GM23338 (cell line): ENCODE results near the gene C2orf78. TPM values are rescaled to one million over a fixed set of nuclear protein-coding genes. Genes with fewer than 3 reads are reported as not detected.

Source experiments
- ATAC-seq: fragments of 200-7000 bp; cut with Tn5 transposase; 3 replicates; pipeline ENCODE4 v1.9.1; 2020
- DNase-seq: peaks from one replicate; pipeline ENCODE4 v3.0.0-alpha.2; 2015; ENCODE audit warnings: low spot score
- H2AFZ ChIP-seq: fragments of 200-600 bp; sonication (generic); 2 replicates; pipeline ENCODE4 v1.8.0; 2016; ENCODE audit warnings: antibody characterized with exemption, mild to moderate bottlenecking, moderate library complexity
- H3F3A ChIP-seq: fragments of 200-600 bp; sonication (generic); replicated peaks from 2 replicates; pipeline ENCODE4 v1.8.0; 2017; ENCODE audit warnings: antibody characterized with exemption, mixed run types, low read depth
- H3K27ac ChIP-seq: fragments of 200-600 bp; sonication (generic); 2 replicates; pipeline ENCODE4 v1.6.1; 2016; ENCODE audit warnings: low read depth
- H3K27me3 ChIP-seq: fragments of 200-600 bp; sonication (generic); 2 replicates; pipeline ENCODE4 v1.8.0; 2016; ENCODE audit warnings: mild to moderate bottlenecking, mixed run types, moderate library complexity; ENCODE audit not compliant: insufficient read depth
- H3K36me3 ChIP-seq: fragments of 200-600 bp; sonication (generic); 2 replicates; pipeline ENCODE4 v1.8.0; 2016; ENCODE audit warnings: mild to moderate bottlenecking; ENCODE audit not compliant: insufficient read depth
- H3K4me1 ChIP-seq: fragments of 200-600 bp; sonication (generic); 2 replicates; pipeline ENCODE4 v1.8.0; 2016; ENCODE audit warnings: mild to moderate bottlenecking, moderate library complexity; ENCODE audit not compliant: insufficient read depth
- H3K4me2 ChIP-seq: fragments of 200-600 bp; sonication (generic); 2 replicates; pipeline ENCODE4 v1.7.1; 2017; ENCODE audit warnings: mixed run types
- H3K4me3 ChIP-seq: fragments of 200-600 bp; sonication (generic); 2 replicates; pipeline ENCODE4 v1.6.1; 2016; ENCODE audit warnings: mixed run types
- H3K79me2 ChIP-seq: fragments of 200-600 bp; sonication (generic); replicated peaks from 2 replicates; pipeline ENCODE4 v1.8.0; 2017; ENCODE audit warnings: mild to moderate bottlenecking; ENCODE audit not compliant: insufficient read depth
- H3K9me2 ChIP-seq: fragments of 200-600 bp; sonication (generic); 2 replicates; pipeline ENCODE4 v1.8.0; 2017; ENCODE audit not compliant: insufficient read depth
- H4K20me1 ChIP-seq: fragments of 200-600 bp; sonication (generic); replicated peaks from 2 replicates; pipeline ENCODE4 v1.8.0; 2017; ENCODE audit warnings: mild to moderate bottlenecking; ENCODE audit not compliant: insufficient read depth
- H3K27ac Mint-ChIP-seq: 2 replicates; pipeline ENCODE4 v1.8.0; 2020; ENCODE audit warnings: inconsistent platforms, mild to moderate bottlenecking, moderate library complexity, mixed read lengths
- H3K27me3 Mint-ChIP-seq: 3 replicates; pipeline ENCODE4 v1.8.0; 2022; ENCODE audit warnings: low read depth, mild to moderate bottlenecking, moderate library complexity, mixed read lengths, inconsistent platforms; ENCODE audit not compliant: insufficient read depth, poor library complexity
- H3K36me3 Mint-ChIP-seq: 3 replicates; pipeline ENCODE4 v1.8.0; 2021; ENCODE audit warnings: low read depth, mild to moderate bottlenecking, inconsistent platforms, moderate library complexity, mixed read lengths
- H3K4me1 Mint-ChIP-seq: 3 replicates; pipeline ENCODE4 v1.8.0; 2020; ENCODE audit warnings: mild to moderate bottlenecking, inconsistent platforms, mixed read lengths
- H3K4me3 Mint-ChIP-seq: 3 replicates; pipeline ENCODE4 v1.8.0; 2021; ENCODE audit warnings: moderate library complexity, mild to moderate bottlenecking, inconsistent platforms, mixed read lengths
- H3K9me3 Mint-ChIP-seq: 3 replicates; pipeline ENCODE4 v1.8.0; 2020; ENCODE audit warnings: moderate library complexity, mild to moderate bottlenecking, inconsistent platforms, mixed read lengths
- CREB1 ChIP-seq: fragments of 250-450 bp; sonication (Bioruptor Pico); IDR thresholded peaks from 2 replicates; pipeline ENCODE4 v1.5.0; 2020; ENCODE audit warnings: low read depth, mild to moderate bottlenecking, moderate library complexity
- CTCF ChIP-seq, 2 experiments: fragments of 200-600 bp in 1 of 2; sonication (generic) in 1 of 2; conservative IDR thresholded peaks; 2 replicates each; pipeline versions ENCODE4 v1.5.1 to v1.6.1; 2016 to 2017; ENCODE audit warnings: antibody characterized with exemption in 2 of 2, low read depth in 2 of 2, mild to moderate bottlenecking in 2 of 2, moderate library complexity in 1 of 2
- ETS1 ChIP-seq: IDR thresholded peaks from 2 replicates; pipeline ENCODE4 v1.6.1; 2016; ENCODE audit warnings: antibody characterized with exemption
- EZH2 ChIP-seq: fragments of 200-600 bp; sonication (generic); IDR thresholded peaks from one replicate; pipeline ENCODE4 v1.8.0; 2017; ENCODE audit warnings: antibody characterized with exemption, mild to moderate bottlenecking, low read depth; ENCODE audit not compliant: unreplicated experiment
- EZH2phosphoT487 ChIP-seq: fragments of 200-600 bp; sonication (generic); IDR thresholded peaks from one replicate; pipeline ENCODE4 v1.8.1; 2018; ENCODE audit warnings: antibody characterized with exemption; ENCODE audit not compliant: unreplicated experiment
- JUNB ChIP-seq: IDR thresholded peaks from one replicate; pipeline ENCODE4 v1.6.1; 2016; ENCODE audit warnings: antibody characterized with exemption; ENCODE audit not compliant: unreplicated experiment
- NANOG ChIP-seq: IDR thresholded peaks from 2 replicates; pipeline ENCODE4 v1.6.1; 2016; ENCODE audit warnings: antibody characterized with exemption, borderline replicate concordance
- POLR2AphosphoS5 ChIP-seq: IDR thresholded peaks from 2 replicates; pipeline ENCODE4 v1.6.1; 2016; ENCODE audit warnings: antibody characterized with exemption, low read depth
- REST ChIP-seq: IDR thresholded peaks from one replicate; pipeline ENCODE4 v1.6.1; 2018; ENCODE audit warnings: antibody characterized with exemption; ENCODE audit not compliant: unreplicated experiment
- STAT1 ChIP-seq: IDR thresholded peaks from one replicate; pipeline ENCODE4 v1.6.1; 2016; ENCODE audit warnings: antibody characterized with exemption; ENCODE audit not compliant: unreplicated experiment
- ZNF114 ChIP-seq: fragments of 250-450 bp; sonication (Bioruptor Pico); IDR thresholded peaks from 2 replicates; pipeline ENCODE4 v1.5.0; 2020; ENCODE audit warnings: mild to moderate bottlenecking, moderate library complexity
- ZNF331 ChIP-seq: fragments of 250-450 bp; sonication (Bioruptor Pico); IDR thresholded peaks from 2 replicates; pipeline ENCODE4 v1.5.0; 2020; ENCODE audit warnings: low read depth, mild to moderate bottlenecking, moderate library complexity
- polyA plus RNA-seq: library from polyadenylated mRNA; unstranded; fragments of >200 nt; fragmentation: Nextera tagmentation; extraction: Ambion mirVana; gene quantifications from 2 replicates; pipeline ENCODE4 v1.2.1, GENCODE V29; 2016
- total RNA-seq: library from RNA; depleted of rRNA; stranded (reverse); fragments of >200 nt; shearing (Covaris generic); gene quantifications from 2 replicates; pipeline ENCODE4 v1.2.3, GENCODE V29; 2014

The C2orf78 gene
- total and polyA plus RNA-seq, 2 experiments from 2014 or later, result 0.14 to 0.18 TPM

GRCh38 chr2:73759904-73760303 lies 24.1 kb upstream of the C2orf78 start:
- peaks cover 16% of the 10 kb centered on the region for H3K36me3 ChIP-seq
- no peak overlapping the region for H3K4me2 ChIP-seq
- Mint-ChIP-seq H3K4me3 (no peak overlapping the region), H3K27ac (no peak overlapping the region), H3K9me3 (peaks cover 13% of the 10 kb centered on the region), H3K27me3 (no peaks in the 10 kb centered on the region), H3K4me1 (no peaks in the 10 kb centered on the region), H3K36me3 (peaks cover 40% of the 10 kb centered on the region)
- TF ChIP-seq EZH2, result no peak
- no peak for TF ChIP-seq ETS1
- TF ChIP-seq REST, result no peak
- TF ChIP-seq NANOG, result no peak
- no peak for TF ChIP-seq JUNB
- no peak for TF ChIP-seq EZH2phosphoT487
- no peak for TF ChIP-seq STAT1
- TF ChIP-seq CTCF (conservative IDR thresholded peaks at IDR 0.05; ENCODE audit: low read depth in 2 of 2), result no peak
- no peak for TF ChIP-seq CREB1
- DNase-seq, result no peak
- peaks cover 3% of the 10 kb centered on the region; the same call in 1 of the 2 replicates for H4K20me1 ChIP-seq
- H3F3A ChIP-seq, result no peaks in the 10 kb centered on the region
- H3K4me1 ChIP-seq, result no peaks in the 10 kb centered on the region
- H3K79me2 ChIP-seq, result no peaks in the 10 kb centered on the region
- no peaks in the 10 kb centered on the region for H3K9me2 ChIP-seq
- no peak overlapping the region for H3K4me3 ChIP-seq
- H2AFZ ChIP-seq, result no peak overlapping the region
- no peak overlapping the region for H3K27ac ChIP-seq
- no peaks in the 10 kb centered on the region for H3K27me3 ChIP-seq
- no peak for ATAC-seq

GRCh38 chr2:73762571-73762970 lies 21.4 kb upstream of the C2orf78 start:
- Mint-ChIP-seq H3K4me1 (no peaks in the 10 kb centered on the region), H3K36me3 (peaks cover 36% of the 10 kb centered on the region), H3K4me3 (no peak overlapping the region), H3K27ac (no peak overlapping the region), H3K27me3 (no peaks in the 10 kb centered on the region), H3K9me3 (no peaks in the 10 kb centered on the region)
- no peak for ATAC-seq
- H3K4me2 ChIP-seq, result no peak overlapping the region
- no peak overlapping the region for H3K4me3 ChIP-seq
- peaks cover 3% of the 10 kb centered on the region; the same call in 1 of the 2 replicates for H4K20me1 ChIP-seq
- H3K36me3 ChIP-seq, result peaks cover 12% of the 10 kb centered on the region
- no peak overlapping the region for H3K27ac ChIP-seq
- H2AFZ ChIP-seq, result no peak overlapping the region
- TF ChIP-seq POLR2AphosphoS5, result no peak
- TF ChIP-seq EZH2, result no peak
- no peak for TF ChIP-seq ZNF114
- TF ChIP-seq CTCF (conservative IDR thresholded peaks at IDR 0.05; ENCODE audit: low read depth in 2 of 2), result no peak
- TF ChIP-seq REST, result no peak
- TF ChIP-seq STAT1, result no peak
- no peak for TF ChIP-seq JUNB
- TF ChIP-seq ZNF331 (CRISPR knock-in tag), result no peak
- TF ChIP-seq EZH2phosphoT487, result no peak
- H3F3A ChIP-seq, result no peaks in the 10 kb centered on the region
- no peak for DNase-seq
- no peaks in the 10 kb centered on the region for H3K79me2 ChIP-seq
- no peaks in the 10 kb centered on the region for H3K9me2 ChIP-seq
- no peaks in the 10 kb centered on the region for H3K4me1 ChIP-seq
- no peaks in the 10 kb centered on the region for H3K27me3 ChIP-seq
